ENCODE measurements around the gene SPATA31E1. TPM values are rescaled to one million over a fixed set of nuclear protein-coding genes. Genes with fewer than 3 reads are reported as not detected.
"Not testable (repeated sequence)": the region's sequence is repeated elsewhere in the genome, so short reads cannot be mapped to it uniquely, and the experiment has no call there.

The SPATA31E1 gene
- total RNA-seq, 1 donor from 2014 or later, result not detected

- ATAC-seq, result not testable (repeated sequence)
These were observed 51.8 kb downstream of the SPATA31E1 start for GRCh38 chr9:87934444-87934843.

DNA sequence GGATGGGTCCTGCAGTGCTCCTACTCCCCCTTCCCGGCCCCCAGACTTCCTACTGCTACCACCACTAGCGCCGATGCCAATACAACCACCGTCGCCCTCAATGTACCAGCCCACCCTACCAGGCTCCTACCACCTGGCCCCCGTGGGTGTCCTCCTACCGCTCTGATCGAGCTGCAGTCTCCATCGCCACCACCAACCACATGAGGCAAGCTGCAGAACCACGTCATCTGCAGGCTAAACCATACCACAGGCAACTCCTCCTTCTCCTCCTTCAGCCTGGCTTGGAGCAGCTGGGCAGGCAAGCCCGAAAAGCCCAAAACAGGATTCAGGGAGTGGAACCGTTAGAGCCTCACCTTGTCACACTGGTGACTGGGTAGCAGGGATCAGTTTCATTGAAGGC lies 54.7 kb downstream of the SPATA31E1 start:
- not testable (repeated sequence) for ATAC-seq

- not testable (repeated sequence) for ATAC-seq
These were observed 55.2 kb downstream of the SPATA31E1 start for GRCh38 chr9:87937918-87938317.

GRCh38 chr9:87938336-87938735 lies 55.7 kb downstream of the SPATA31E1 start:
- not testable (repeated sequence) for ATAC-seq

Other genes starting within 250 kb of the SPATA31E1 start
- gene CTSL, start 156.8 kb upstream of the SPATA31E1 start, total RNA-seq, result 35.0 TPM
- gene SPATA31C1, start 35.1 kb downstream of the SPATA31E1 start, total RNA-seq, result not detected
- gene CDK20, start 91.7 kb downstream of the SPATA31E1 start, total RNA-seq, result 1.6 TPM